ENCODE data around the gene SLC15A3. TPM values are rescaled to one million over a fixed set of nuclear protein-coding genes. Genes with fewer than 3 reads are reported as not detected.

Gene SLC15A3
- total and polyA plus RNA-seq, 2 donors (not counting 1 experiment from before 2014, with no cell fraction given) = 10.5 to 29.9 TPM

GRCh38 chr11:60992842-60993409 lies 41.0 kb upstream of the SLC15A3 start:
- Histone ChIP-seq H2AFZ (ENCODE audit: low read length) (no peak overlapping the region), H3K27ac (ENCODE audit: insufficient read depth, low read length) (no peak overlapping the region), H3K9ac (ENCODE audit: insufficient read depth, low read length) (no peak overlapping the region), H3K27me3 (ENCODE audit: control insufficient read depth, insufficient read depth, low read length) (peaks cover 12% of the 10 kb centered on the region), H3K4me1 (ENCODE audit: control insufficient read depth, extremely low read depth, insufficient read depth, low read length) (no peaks in the 10 kb centered on the region), H3K36me3 (ENCODE audit: control insufficient read depth, insufficient read depth, low read length) (no peaks in the 10 kb centered on the region), H4K20me1 (ENCODE audit: control insufficient read depth, extremely low read depth, insufficient read depth, low read length) (no peaks in the 10 kb centered on the region), H3K79me2 (ENCODE audit: control insufficient read depth, insufficient read depth, low read length) (no peaks in the 10 kb centered on the region), H3K4me3 (replicated peaks in 1 of 4; ENCODE audit: control extremely low read depth in 1 of 4, insufficient read depth in 1 of 4, low read depth in 3 of 4, low read length in 4 of 4) (no peak overlapping the region), H3K9me3 (ENCODE audit: control insufficient read depth, insufficient read depth, low read depth, low read length) (no peaks in the 10 kb centered on the region), H3K4me2 (ENCODE audit: extremely low read depth, insufficient read depth, low read length) (no peak overlapping the region)
- TF ChIP-seq CTCF (conservative IDR thresholded peaks at IDR 0.05 in 1 of 2, IDR thresholded peaks at IDR 0.05 in 1 of 2; ENCODE audit: low read depth in 1 of 2, low read length in 2 of 2) (no peak), EZH2 (IDR thresholded peaks at IDR 0.05; ENCODE audit: low read length, missing control alignments) (no peak)
- no peak for DNase-seq (ENCODE audit: low read depth in 2 of 2)

DNA sequence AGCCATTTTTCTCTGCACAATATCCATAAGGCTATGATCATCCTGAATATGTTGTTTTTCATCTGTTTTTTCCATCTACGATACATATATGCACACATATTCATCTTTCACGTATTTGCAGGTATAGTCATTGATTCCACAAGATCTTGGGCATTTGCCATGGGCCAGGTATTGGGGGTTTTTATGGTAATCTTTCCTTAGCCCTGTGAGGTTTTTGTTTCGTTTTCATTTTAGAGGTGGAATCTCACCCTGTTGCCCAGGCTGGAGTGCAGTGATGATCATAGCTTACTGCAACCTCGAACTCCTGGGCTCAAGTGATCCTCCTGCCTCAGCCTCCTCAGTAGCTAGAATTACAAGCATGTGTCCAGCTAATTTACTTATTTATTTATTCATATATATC lies 39.5 kb upstream of the SLC15A3 start:
- H3K4me1 ChIP-seq (ENCODE audit: control insufficient read depth, extremely low read depth, insufficient read depth, low read length) = no peaks in the 10 kb centered on the region
- H3K36me3 ChIP-seq (ENCODE audit: control insufficient read depth, insufficient read depth, low read length) = no peaks in the 10 kb centered on the region
- no peaks in the 10 kb centered on the region for H3K79me2 ChIP-seq (ENCODE audit: control insufficient read depth, insufficient read depth, low read length)
- no peak for TF ChIP-seq EZH2 (IDR thresholded peaks at IDR 0.05; ENCODE audit: low read length, missing control alignments)
- TF ChIP-seq CTCF (conservative IDR thresholded peaks at IDR 0.05 in 1 of 2, IDR thresholded peaks at IDR 0.05 in 1 of 2; ENCODE audit: low read depth in 1 of 2, low read length in 2 of 2) = no peak
- H3K4me3 ChIP-seq (replicated peaks in 1 of 4; ENCODE audit: control extremely low read depth in 1 of 4, insufficient read depth in 1 of 4, low read depth in 3 of 4, low read length in 4 of 4) = no peak overlapping the region
- H3K9me3 ChIP-seq (ENCODE audit: control insufficient read depth, insufficient read depth, low read depth, low read length) = no peaks in the 10 kb centered on the region
- H4K20me1 ChIP-seq (ENCODE audit: control insufficient read depth, extremely low read depth, insufficient read depth, low read length) = no peaks in the 10 kb centered on the region
- no peak overlapping the region for H3K27ac ChIP-seq (ENCODE audit: insufficient read depth, low read length)
- H3K4me2 ChIP-seq (ENCODE audit: extremely low read depth, insufficient read depth, low read length) = no peak overlapping the region
- DNase-seq (ENCODE audit: low read depth in 2 of 2) = no peak
- no peak overlapping the region for H2AFZ ChIP-seq (ENCODE audit: low read length)
- peaks cover 9% of the 10 kb centered on the region for H3K27me3 ChIP-seq (ENCODE audit: control insufficient read depth, insufficient read depth, low read length)
- H3K9ac ChIP-seq (ENCODE audit: insufficient read depth, low read length) = no peak overlapping the region

DNA sequence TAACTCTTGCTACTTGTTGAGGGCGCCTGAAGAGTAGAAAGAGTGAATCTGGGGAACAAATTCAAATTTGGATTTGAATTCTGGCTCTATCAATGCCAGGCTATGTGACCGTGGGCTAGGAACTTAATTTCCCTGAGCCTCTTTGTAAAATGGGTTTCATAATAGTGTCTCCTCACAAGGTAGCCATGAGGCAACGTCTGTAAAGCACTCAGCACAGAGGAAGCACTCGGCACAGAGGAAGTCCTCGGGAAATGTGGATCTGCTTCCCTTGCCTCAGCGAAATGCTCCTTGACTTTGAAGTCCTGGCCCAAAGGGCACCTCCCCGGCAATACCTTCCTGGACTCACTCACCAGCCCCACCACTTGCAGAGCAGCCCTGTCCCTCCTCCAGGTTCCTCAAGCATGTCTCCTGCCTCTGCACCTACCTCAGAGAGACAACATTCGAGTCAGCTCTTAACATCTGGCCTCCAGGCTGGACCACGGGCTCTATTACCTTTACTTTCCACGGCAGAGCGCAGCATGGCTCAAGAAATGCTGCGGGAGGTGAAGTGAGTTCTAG lies 37.2 kb upstream of the SLC15A3 start:
- H2AFZ ChIP-seq (ENCODE audit: low read length) = no peak overlapping the region
- H3K4me3 ChIP-seq (replicated peaks in 1 of 4; ENCODE audit: control extremely low read depth in 1 of 4, insufficient read depth in 1 of 4, low read depth in 3 of 4, low read length in 4 of 4) = no peak overlapping the region
- no peaks in the 10 kb centered on the region for H3K9me3 ChIP-seq (ENCODE audit: control insufficient read depth, insufficient read depth, low read depth, low read length)
- H3K4me1 ChIP-seq (ENCODE audit: control insufficient read depth, extremely low read depth, insufficient read depth, low read length) = peaks cover 3% of the 10 kb centered on the region
- H3K36me3 ChIP-seq (ENCODE audit: control insufficient read depth, insufficient read depth, low read length) = no peaks in the 10 kb centered on the region
- no peak for DNase-seq (ENCODE audit: low read depth in 2 of 2)
- no peaks in the 10 kb centered on the region for H4K20me1 ChIP-seq (ENCODE audit: control insufficient read depth, extremely low read depth, insufficient read depth, low read length)
- H3K9ac ChIP-seq (ENCODE audit: insufficient read depth, low read length) = no peak overlapping the region
- H3K27me3 ChIP-seq (ENCODE audit: control insufficient read depth, insufficient read depth, low read length) = peaks cover 9% of the 10 kb centered on the region
- TF ChIP-seq CTCF (conservative IDR thresholded peaks at IDR 0.05 in 1 of 2, IDR thresholded peaks at IDR 0.05 in 1 of 2; ENCODE audit: low read depth in 1 of 2, low read length in 2 of 2) = no peak
- TF ChIP-seq EZH2 (IDR thresholded peaks at IDR 0.05; ENCODE audit: low read length, missing control alignments) = no peak
- H3K4me2 ChIP-seq (ENCODE audit: extremely low read depth, insufficient read depth, low read length) = no peak overlapping the region
- H3K27ac ChIP-seq (ENCODE audit: insufficient read depth, low read length) = no peak overlapping the region
- no peaks in the 10 kb centered on the region for H3K79me2 ChIP-seq (ENCODE audit: control insufficient read depth, insufficient read depth, low read length)
